Keratinocyte (primary cell): ENCODE measurements around the gene DMD. TPM values are rescaled to one million over a fixed set of nuclear protein-coding genes. Genes with fewer than 3 reads are reported as not detected.

Experiments
- DNase-seq: peaks from one replicate; pipeline ENCODE4 v3.0.0-alpha.2; 2011; ENCODE audit warnings: low read depth, missing footprints, low spot score
- FAIRE-seq: peaks from 2 replicates; lab custom pipeline; 2011; peaks lifted over from hg19 to GRCh38; lab: Jason Lieb, UNC
- H2AFZ ChIP-seq: 2 replicates; pipeline ENCODE4 v1.6.0; 2012; ENCODE audit warnings: low read length, control low read depth, inconsistent platforms; ENCODE audit not compliant: control insufficient read depth
- H3K27ac ChIP-seq: 2 replicates; pipeline ENCODE4 v1.5.1; 2011; ENCODE audit warnings: low read length; ENCODE audit not compliant: control insufficient read depth, insufficient read depth
- H3K27me3 ChIP-seq: 3 replicates; pipeline ENCODE4 v1.6.0; 2011; ENCODE audit warnings: low read length; ENCODE audit not compliant: control insufficient read depth, insufficient read depth; ENCODE audit errors: extremely low read depth
- H3K36me3 ChIP-seq, 2 experiments: 2 replicates in 1 of 2; 3 replicates in 1 of 2; pipeline ENCODE4 v1.5.1; 2011; ENCODE audit warnings: low read length in 2 of 2, mild to moderate bottlenecking in 1 of 2; ENCODE audit not compliant: control insufficient read depth in 2 of 2, insufficient read depth in 2 of 2; ENCODE audit errors: extremely low read depth in 1 of 2
- H3K4me1 ChIP-seq: 3 replicates; pipeline ENCODE4 v1.5.1; 2011; ENCODE audit warnings: low read length; ENCODE audit not compliant: control insufficient read depth, insufficient read depth; ENCODE audit errors: extremely low read depth
- H3K4me2 ChIP-seq: 3 replicates; pipeline ENCODE4 v1.6.0; 2011; ENCODE audit warnings: low read depth, low read length; ENCODE audit not compliant: control insufficient read depth, insufficient read depth; ENCODE audit errors: extremely low read depth
- H3K4me3 ChIP-seq, 3 experiments: fragments of 200-600 bp in 1 of 3; sonication (generic) in 1 of 3; 2 replicates in 2 of 3; 3 replicates in 1 of 3; pipeline ENCODE4 v1.5.1; 2011 to 2016; ENCODE audit warnings: low read length in 3 of 3, mild to moderate bottlenecking in 3 of 3, control low read depth in 2 of 3, inconsistent platforms in 1 of 3, low read depth in 1 of 3, mixed read lengths in 1 of 3, mixed run types in 1 of 3, moderate library complexity in 1 of 3; ENCODE audit not compliant: control insufficient read depth in 2 of 3, insufficient read depth in 2 of 3; ENCODE audit errors: extremely low read depth in 1 of 3
- H3K79me2 ChIP-seq: 2 replicates; pipeline ENCODE4 v1.6.0; 2012; ENCODE audit warnings: low read length; ENCODE audit not compliant: control insufficient read depth, insufficient read depth
- H3K9ac ChIP-seq: 3 replicates; pipeline ENCODE4 v1.6.0; 2011; ENCODE audit warnings: low read length; ENCODE audit not compliant: control insufficient read depth, insufficient read depth; ENCODE audit errors: extremely low read depth
- H3K9me1 ChIP-seq: 3 replicates; pipeline ENCODE4 v1.6.0; 2011; ENCODE audit warnings: low read length; ENCODE audit not compliant: control insufficient read depth, insufficient read depth; ENCODE audit errors: extremely low read depth
- H3K9me3 ChIP-seq: 2 replicates; pipeline ENCODE4 v1.5.1; 2012; ENCODE audit warnings: low read depth, low read length; ENCODE audit not compliant: control insufficient read depth
- H4K20me1 ChIP-seq: 3 replicates; pipeline ENCODE4 v1.6.0; 2011; ENCODE audit warnings: low read length; ENCODE audit not compliant: control insufficient read depth, insufficient read depth; ENCODE audit errors: extremely low read depth
- CTCF ChIP-seq, 3 experiments: IDR thresholded peaks in 1 of 3; conservative IDR thresholded peaks in 1 of 3; optimal IDR thresholded peaks in 1 of 3; 2 replicates in 2 of 3; 3 replicates in 1 of 3; pipeline versions ENCODE3 to v1.5.1; 2011; ENCODE audit warnings: low read length in 3 of 3, mild to moderate bottlenecking in 3 of 3, moderate library complexity in 2 of 3, control low read depth in 1 of 3, inconsistent platforms in 1 of 3; ENCODE audit not compliant: insufficient read depth in 2 of 3; ENCODE audit errors: extremely low read depth in 1 of 3
- EZH2 ChIP-seq: IDR thresholded peaks from one replicate; pipeline ENCODE4 v1.6.1; 2012; ENCODE audit warnings: inconsistent platforms, mild to moderate bottlenecking, low read length, moderate library complexity
- dilution Hi-C: fragments of 300-500 bp; cut with MboI; formaldehyde crosslinking; loops from one replicate; pipeline ENCODE4 v1.7.0; 2020; ENCODE audit warnings: low sequenced_read_pairs; ENCODE audit not compliant: extremely low pct_ligation_motif_present
- polyA plus RNA-seq, 5 experiments: library from polyadenylated mRNA; depleted of rRNA in 3 of 5; stranded (reverse) in 3 of 5; stranded (forward) in 1 of 5; unstranded in 1 of 5; fragments of >200 nt; gene quantifications; 1 replicate in 1 of 5; 2 replicates in 3 of 5; 3 replicates in 1 of 5; pipeline versions ENCODE4 v1.2.1 to v1.2.3, GENCODE V29; 2011 to 2012; ENCODE audit warnings: missing spikeins in 2 of 5, low read depth in 1 of 5, low replicate concordance in 1 of 5

Gene DMD
- polyA plus RNA-seq, 1 donor (not counting 4 experiments of a cell fraction or from before 2014, with no cell fraction given) = 8.9 TPM

- Histone ChIP-seq H3K4me2 (no peak overlapping the region), H3K27me3 (no peaks in the 10 kb centered on the region), H2AFZ (no peak overlapping the region), H3K9ac (no peak overlapping the region), H3K4me1 (no peaks in the 10 kb centered on the region), H3K27ac (no peak overlapping the region), H3K9me1 (no peaks in the 10 kb centered on the region), H3K36me3 (no peaks in the 10 kb centered on the region), H3K9me3 (no peaks in the 10 kb centered on the region), H3K4me3 (no peak overlapping the region), H3K79me2 (no peaks in the 10 kb centered on the region), H4K20me1 (no peaks in the 10 kb centered on the region)
- no peak for DNase-seq
- FAIRE-seq = no peak
- dilution Hi-C loops = no loop called here
- TF ChIP-seq EZH2 = no peak
- TF ChIP-seq CTCF (optimal IDR thresholded peaks at IDR 0.05 in 1 of 3, IDR thresholded peaks at IDR 0.05 in 1 of 3, conservative IDR thresholded peaks at IDR 0.05 in 1 of 3; ENCODE audit: extremely low read depth in 1 of 3, insufficient read depth in 2 of 3, low read length in 3 of 3) = no peak
These were observed 596.6 kb downstream of the DMD start for GRCh38 chrX:32614707-32615106.

GRCh38 chrX:32599156-32599555, 612.2 kb downstream of the DMD start:
- H3K9me3 ChIP-seq = no peaks in the 10 kb centered on the region

More at GRCh38 chrX:32599156-32599555, 612.2 kb downstream of the DMD start:
- DNase-seq (no peak), FAIRE-seq (no peak)
- H3K36me3 ChIP-seq = no peaks in the 10 kb centered on the region
- no peak overlapping the region for H3K4me3 ChIP-seq
- TF ChIP-seq CTCF (optimal IDR thresholded peaks at IDR 0.05 in 1 of 3, IDR thresholded peaks at IDR 0.05 in 1 of 3, conservative IDR thresholded peaks at IDR 0.05 in 1 of 3; ENCODE audit: extremely low read depth in 1 of 3, insufficient read depth in 2 of 3, low read length in 3 of 3) (no peak), EZH2 (no peak)
- no peaks in the 10 kb centered on the region for H4K20me1 ChIP-seq
- no peak overlapping the region for H3K27ac ChIP-seq
- H3K9me1 ChIP-seq = no peaks in the 10 kb centered on the region
- H3K9ac ChIP-seq = no peak overlapping the region
- H3K27me3 ChIP-seq = no peaks in the 10 kb centered on the region
- dilution Hi-C loops = no loop called here
- H3K79me2 ChIP-seq = no peaks in the 10 kb centered on the region
- no peak overlapping the region for H2AFZ ChIP-seq
- no peaks in the 10 kb centered on the region for H3K4me1 ChIP-seq
- no peak overlapping the region for H3K4me2 ChIP-seq
